ENCODE data around the gene IGF1R. TPM values are rescaled to one million over a fixed set of nuclear protein-coding genes. Genes with fewer than 3 reads are reported as not detected.

Gene IGF1R
- total and polyA plus RNA-seq, 2 of the 13 experiments (the other 11 are each of a cell fraction or from before 2014, with no cell fraction given) = 15.9 to 18.4 TPM

GRCh38 chr15:98728082-98728810 lies 79.9 kb downstream of the IGF1R start:
- H3K4me1 ChIP-seq (ENCODE audit: insufficient read depth, low read length) = peaks cover 98% of the 10 kb centered on the region

More at GRCh38 chr15:98728082-98728810, 79.9 kb downstream of the IGF1R start:
- 98% methylated on average over 10 of the region's 13 CpGs for WGBS (ENCODE audit: low lambda C conversion rate)
- TF ChIP-seq ZNF280D (CRISPR knock-in tag; IDR thresholded peaks at IDR 0.05) (no peak), ZNF570 (CRISPR knock-in tag; IDR thresholded peaks at IDR 0.05; ENCODE audit: borderline replicate concordance) (no peak), ZNF563 (CRISPR knock-in tag; IDR thresholded peaks at IDR 0.05) (no peak), FUBP1 (CRISPR knock-in tag; IDR thresholded peaks at IDR 0.05; ENCODE audit: borderline replicate concordance) (no peak), ZNF280B (CRISPR knock-in tag; IDR thresholded peaks at IDR 0.05; ENCODE audit: borderline replicate concordance) (0 out of 2 replicates have a peak, but pooled peaks have one; percentile 35), ZNF564 (CRISPR knock-in tag; IDR thresholded peaks at IDR 0.05) (no peak), ZNF768 (CRISPR knock-in tag; IDR thresholded peaks at IDR 0.05) (0 out of 2 replicates have a peak, but pooled peaks have one; percentile 19)
- Histone ChIP-seq H3K79me2 (ENCODE audit: insufficient read depth, low read length) (peaks cover 95% of the 10 kb centered on the region), H3K4me2 (ENCODE audit: low read depth, low read length) (peak overlapping the region; percentile 86), H4K20me1 (ENCODE audit: insufficient read depth, low read length) (peaks cover 54% of the 10 kb centered on the region), H3K27ac (ENCODE audit: extremely low read length, insufficient read depth, low read length) (peak overlapping the region; percentile 77), H3K27me3 (ENCODE audit: control insufficient read depth in 1 of 2, insufficient read depth in 2 of 2, low read length in 2 of 2) (no peaks in the 10 kb centered on the region), H3K9ac (ENCODE audit: insufficient read depth, low read depth, low read length) (peak overlapping the region; percentile 14; the same call in 1 of the 2 replicates), H3K36me3 (replicated peaks in 1 of 2; ENCODE audit: control insufficient read depth in 1 of 2, insufficient read depth in 2 of 2, low read length in 2 of 2) (no peaks in the 10 kb centered on the region; a peak in 3 of 5 replicates), H3K4me3 (replicated peaks in 1 of 3; ENCODE audit: insufficient read depth in 1 of 3, low read depth in 2 of 3, low read length in 3 of 3) (no peak overlapping the region; a peak in 1 of 6 replicates), H2AFZ (ENCODE audit: low read length) (no peak overlapping the region), H3K9me3 (ENCODE audit: low read length) (no peaks in the 10 kb centered on the region)
- no TSS peak for BruUV-seq (replicated peaks)
- ChIA-PET CTCF (ENCODE audit: low intra/inter-chr PET ratio, low total read pairs) (no interaction called here), POLR2A (interaction anchor here (0.7 to 0.9 kb wide), 2 partner anchors 10 to 32 kb away, joined by 3 read pairs; no protein-coding TSS in a partner anchor)
- intact Hi-C loops (cut with micrococcal nuclease; ENCODE audit: unreplicated experiment) (loop anchor here (5.0 kb wide), 1 partner anchor 76 kb away; no protein-coding TSS in a partner anchor), in situ Hi-C loops (cut with HindIII; ENCODE audit: extremely low pct_ligation_motif_present, low pct_unique_long_range_greater_than_20kb) (no loop called here)
- DNase-seq (ENCODE audit: low spot score) (no peak), ATAC-seq (peak; percentile 3; the same call in 1 of the 3 replicates), FAIRE-seq (no peak)
